NB4 (cell line): Measurements from ENCODE around the gene LSM7.

Experiments used
- CTCF ChIP-seq: IDR thresholded peaks from one replicate; pipeline ENCODE4 v1.5.1; 2012; ENCODE audit warnings: low read depth, low read length
- MAX ChIP-seq: IDR thresholded peaks from 2 replicates; pipeline ENCODE4 v1.6.1; 2011; ENCODE audit warnings: low read depth, low read length
- MYC ChIP-seq: IDR thresholded peaks from 2 replicates; pipeline ENCODE4 v1.6.1; 2011; ENCODE audit warnings: low read depth, low read length
- POLR2A ChIP-seq: IDR thresholded peaks from 2 replicates; pipeline ENCODE4 v1.6.1; 2011; ENCODE audit warnings: mild to moderate bottlenecking; ENCODE audit not compliant: insufficient read length; ENCODE audit errors: extremely low read depth

GRCh38 chr19:2336528-2337328, 8.3 kb upstream of the LSM7 start:
- TF ChIP-seq CTCF (no peak), POLR2A (no peak), MAX (no peak), MYC (no peak)
